GM12878 (cell line): ENCODE measurements around the gene PCSK2. TPM values are rescaled to one million over a fixed set of nuclear protein-coding genes. Genes with fewer than 3 reads are reported as not detected.

Experiments used
- ATAC-seq: fragments of 200-7000 bp; cut with Tn5 transposase; 3 replicates; pipeline ENCODE4 v1.9.1; 2020; ENCODE audit warnings: mild to moderate bottlenecking, moderate library complexity
- BruUV-seq: library from RNA; stranded (reverse); fragments of 400-500 nt; replicated peaks from 2 replicates; lab custom pipeline; 2021; lab: Mats Ljungman, UMichigan
- CTCF ChIA-PET: fragments of 300-600 bp; sonication (Branson Sonifier 250); formaldehyde crosslinking; extraction: SDS; loops from one replicate; lab custom pipeline; 2021; ENCODE audit warnings: inconsistent platforms; lab: Yijun Ruan, JAX
- POLR2A ChIA-PET: fragments of 350-600 bp; formaldehyde crosslinking; extraction: SDS; loops from one replicate; lab custom pipeline; 2021; ENCODE audit warnings: inconsistent platforms; lab: Charles Lee
- RAD21 ChIA-PET: fragments of 300-600 bp; sonication (Branson Sonifier 250); formaldehyde crosslinking; loops from one replicate; lab custom pipeline; 2023; ENCODE audit warnings: antibody characterized with exemption; ENCODE audit not compliant: unreplicated experiment; lab: Charles Lee
- SMC1A ChIA-PET: fragments of 300-600 bp; sonication (Branson Sonifier 250); formaldehyde crosslinking; loops from one replicate; lab custom pipeline; 2023; ENCODE audit not compliant: unreplicated experiment, uncharacterized antibody; lab: Charles Lee
- DNase-seq: peaks from one replicate; pipeline ENCODE4 v3.0.0-alpha.2; 2011; ENCODE audit warnings: low read depth, low spot score
- FAIRE-seq: peaks from 3 replicates; lab custom pipeline; 2011; peaks lifted over from hg19 to GRCh38; lab: Jason Lieb, UNC
- H2AFZ ChIP-seq: 2 replicates; pipeline ENCODE4 v1.6.0; 2011; ENCODE audit warnings: low read depth, low read length, control low read depth; ENCODE audit not compliant: control insufficient read depth
- H3K27ac ChIP-seq: 2 replicates; pipeline ENCODE4 v1.5.1; 2011; ENCODE audit warnings: control low read depth; ENCODE audit not compliant: control insufficient read depth, insufficient read depth
- H3K27me3 ChIP-seq, 2 experiments: replicated peaks in 1 of 2; 2 replicates each; pipeline versions ENCODE4 v1.6.0 to v1.6.1; 2011; ENCODE audit warnings: low read length in 1 of 2; ENCODE audit not compliant: control insufficient read depth in 2 of 2, insufficient read depth in 2 of 2
- H3K36me3 ChIP-seq, 2 experiments: 2 replicates each; pipeline ENCODE4 v1.5.1; 2011; ENCODE audit warnings: low read length in 1 of 2; ENCODE audit not compliant: control insufficient read depth in 2 of 2, insufficient read depth in 2 of 2
- H3K4me1 ChIP-seq: 2 replicates; pipeline ENCODE4 v1.6.1; 2011; ENCODE audit warnings: mild to moderate bottlenecking, low read length, moderate library complexity, mixed read lengths; ENCODE audit not compliant: control insufficient read depth, insufficient read depth
- H3K4me2 ChIP-seq: 2 replicates; pipeline ENCODE4 v1.6.0; 2011; ENCODE audit warnings: control low read depth; ENCODE audit not compliant: control insufficient read depth, insufficient read depth
- H3K4me3 ChIP-seq: fragments of 200-600 bp; sonication (generic); 2 replicates; pipeline ENCODE4 v1.5.1; 2016
- H3K79me2 ChIP-seq: 2 replicates; pipeline ENCODE4 v1.6.0; 2011; ENCODE audit warnings: low read length; ENCODE audit not compliant: control insufficient read depth, insufficient read depth
- H3K9ac ChIP-seq: 2 replicates; pipeline ENCODE4 v1.8.0; 2011; ENCODE audit warnings: low read length, control low read depth, mixed read lengths; ENCODE audit not compliant: control insufficient read depth, insufficient read depth
- H3K9me3 ChIP-seq: replicated peaks from 3 replicates; pipeline ENCODE4 v1.5.1; 2011; ENCODE audit warnings: mild to moderate bottlenecking, low read length; ENCODE audit not compliant: control insufficient read depth, insufficient read depth
- H4K20me1 ChIP-seq: 2 replicates; pipeline ENCODE4 v1.6.0; 2011; ENCODE audit not compliant: control insufficient read depth, insufficient read depth
- BCLAF1 ChIP-seq: fragments of 450-650 bp; IDR thresholded peaks from 2 replicates; pipeline ENCODE4 v1.6.1; 2017; ENCODE audit warnings: antibody characterized with exemption, mild to moderate bottlenecking, moderate library complexity
- BMI1 ChIP-seq: fragments of 450-650 bp; IDR thresholded peaks from 2 replicates; pipeline ENCODE4 v1.6.1; 2016; ENCODE audit warnings: mild to moderate bottlenecking, moderate library complexity, borderline replicate concordance
- CTCF ChIP-seq, 3 experiments: IDR thresholded peaks in 2 of 3; conservative IDR thresholded peaks in 1 of 3; 2 replicates each; pipeline ENCODE4 v1.5.1; 2011; ENCODE audit warnings: low read depth in 3 of 3, low read length in 3 of 3, mild to moderate bottlenecking in 3 of 3, control low read depth in 2 of 3, moderate library complexity in 2 of 3, inconsistent platforms in 1 of 3, mixed read lengths in 1 of 3; ENCODE audit not compliant: control insufficient read depth in 2 of 3, insufficient read depth in 1 of 3; ENCODE audit errors: extremely low read depth in 1 of 3
- FOXM1 ChIP-seq: IDR thresholded peaks from 2 replicates; pipeline ENCODE4 v1.6.1; 2012; ENCODE audit warnings: low read depth, mild to moderate bottlenecking, inconsistent platforms, low read length, moderate library complexity
- IRF4 ChIP-seq: IDR thresholded peaks from 2 replicates; pipeline ENCODE4 v1.6.1; 2011; ENCODE audit warnings: low read depth, low read length
- MEF2A ChIP-seq: IDR thresholded peaks from 2 replicates; pipeline ENCODE4 v1.6.1; 2011; ENCODE audit warnings: low read depth, mild to moderate bottlenecking, low read length, moderate library complexity; ENCODE audit not compliant: insufficient read depth
- NR2C2 ChIP-seq: IDR thresholded peaks from 2 replicates; pipeline ENCODE4 v1.6.1; 2011; ENCODE audit warnings: borderline replicate concordance, low read depth; ENCODE audit not compliant: control insufficient read depth, insufficient read length
- RCOR1 ChIP-seq: conservative IDR thresholded peaks from 2 replicates; pipeline ENCODE4 v1.6.1; 2012; ENCODE audit warnings: low read depth, low read length, improper control_type of control experiment
- WGBS: methylation state at CpG from one replicate; pipeline ENCODE4 v1.1.6; 2016; ENCODE audit warnings: low lambda C conversion rate; ENCODE audit not compliant: insufficient replicate concordance, insufficient coverage; ENCODE audit errors: missing lambda C conversion rate; 5-methylcytosine and 5-hydroxymethylcytosine counted together
- in situ Hi-C: fragments of 300-500 bp; cut with MboI; formaldehyde crosslinking; loops from 9 replicates; pipeline ENCODE4 v1.14.3; 2018; ENCODE audit warnings: mixed read lengths
- intact Hi-C: fragments of 100-400 bp; cut with micrococcal nuclease; formaldehyde crosslinking; loops from one replicate; pipeline ENCODE4 v1.14.2; 2022; ENCODE audit not compliant: unreplicated experiment
- polyA plus RNA-seq, 11 experiments: library from polyadenylated mRNA; depleted of rRNA in 4 of 11; unstranded in 6 of 11; stranded (reverse) in 5 of 11; fragments of >200 nt; fragmentation: Nextera tagmentation in 4 of 11; fragmentation: Illumina TruSeq in 1 of 11; extraction: Ambion mirVana in 4 of 11; extraction: Trizol in 1 of 11; gene quantifications; 1 replicate in 1 of 11; 2 replicates in 10 of 11; pipeline versions ENCODE4 v1.2.1 to v1.2.3, GENCODE V29; 2011 to 2016; ENCODE audit warnings: inconsistent platforms in 2 of 11, missing spikeins in 2 of 11, low read depth in 1 of 11
- total RNA-seq, 4 experiments: library from RNA; depleted of rRNA in 3 of 4; stranded (reverse); fragments of >200 nt in 3 of 4; fragmentation: Illumina TruSeq in 1 of 4; extraction: Trizol in 1 of 4; gene quantifications; 2 replicates each; pipeline versions ENCODE4 v1.2.1 to v1.2.3, GENCODE V29; 2013 to 2021
- TF ChIP-seq, protein P1 (sequence below): fragments of 450-650 bp; IDR thresholded peaks from 2 replicates; pipeline ENCODE4 v1.6.1; 2016; ENCODE audit warnings: mild to moderate bottlenecking
- TF ChIP-seq, protein P2 (sequence below): fragments of 450-650 bp; IDR thresholded peaks from 2 replicates; pipeline ENCODE4 v1.6.1; 2017; ENCODE audit warnings: borderline replicate concordance
- TF ChIP-seq, protein P3 (sequence below): fragments of 450-650 bp; formaldehyde crosslinking; IDR thresholded peaks from 2 replicates; pipeline ENCODE4 v1.4.0; 2020; ENCODE audit warnings: mild to moderate bottlenecking, moderate library complexity

PCSK2 gene
- total and polyA plus RNA-seq, 10 of the 15 experiments (the other 5 are each of a cell fraction or from before 2014, with no cell fraction given), result not detected

DNA sequence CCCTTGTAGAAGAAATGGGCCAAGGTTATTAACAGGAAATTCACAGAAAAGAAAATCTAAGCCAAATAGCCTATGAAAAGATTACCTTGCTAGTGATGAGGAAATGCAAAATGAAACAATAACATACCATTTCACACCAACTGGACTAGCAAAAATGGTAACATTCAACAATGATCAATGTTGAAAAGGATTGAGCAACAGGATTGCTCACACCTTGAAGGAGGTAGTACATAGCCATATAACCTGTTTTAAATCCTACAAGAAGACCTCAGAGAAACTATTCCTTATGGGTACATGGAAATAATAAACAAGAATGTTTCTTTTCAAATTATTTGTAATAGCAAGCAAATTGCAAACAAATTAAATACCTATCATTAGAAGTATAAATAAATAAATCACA lies 196.9 kb downstream of the PCSK2 start (continued):
- TF ChIP-seq BCLAF1 (no peak), BMI1 (no peak), MEF2A (no peak), RCOR1 (no peak)

DNA sequence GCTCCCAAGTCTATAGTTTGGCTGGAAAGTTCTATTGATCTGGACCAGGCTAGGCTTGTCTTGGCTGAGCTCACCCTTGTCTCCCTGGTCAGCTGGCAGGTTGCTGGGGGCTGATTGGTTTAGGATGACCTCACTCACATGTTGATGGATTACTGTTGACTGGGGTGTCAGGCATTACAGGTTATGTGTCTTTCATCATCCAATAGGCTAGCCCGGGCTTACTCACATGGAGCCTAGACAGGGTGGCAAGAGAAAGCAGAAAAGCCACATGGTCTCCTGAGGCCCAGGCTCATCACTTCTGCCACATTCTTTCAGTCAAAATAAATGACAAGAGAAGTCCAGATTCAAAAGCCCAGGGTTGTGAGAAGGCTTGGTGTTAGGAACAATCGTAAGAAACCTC lies 200.8 kb downstream of the PCSK2 start:
- WGBS, result 15% methylated on average over 2 of the region's 2 CpGs
- no TSS peak for BruUV-seq
- Histone ChIP-seq H2AFZ (no peak overlapping the region), H3K9me3 (no peaks in the 10 kb centered on the region), H3K4me1 (no peaks in the 10 kb centered on the region), H3K4me2 (no peak overlapping the region), H3K36me3 (no peaks in the 10 kb centered on the region; a peak in 1 of 4 replicates), H3K79me2 (no peaks in the 10 kb centered on the region), H3K4me3 (no peak overlapping the region), H4K20me1 (no peaks in the 10 kb centered on the region), H3K27me3 (peaks cover 0 to 3% of the 10 kb centered on the region in 2 experiments; a peak in 1 of 4 replicates), H3K9ac (no peak overlapping the region), H3K27ac (no peak overlapping the region)
- ChIA-PET POLR2A (no interaction called here), CTCF (no interaction called here), RAD21 (no interaction called here), SMC1A (no interaction called here)
- DNase-seq, result no peak
- intact Hi-C loops (no loop called here), in situ Hi-C loops (loop anchor here (5.0 kb wide), 1 partner anchor 625 kb away; no protein-coding TSS in a partner anchor)
- no peak for ATAC-seq
- no peak for FAIRE-seq
- TF ChIP-seq IRF4, result no peak
- TF ChIP-seq NR2C2, result no peak
- TF ChIP-seq, protein P1, sequence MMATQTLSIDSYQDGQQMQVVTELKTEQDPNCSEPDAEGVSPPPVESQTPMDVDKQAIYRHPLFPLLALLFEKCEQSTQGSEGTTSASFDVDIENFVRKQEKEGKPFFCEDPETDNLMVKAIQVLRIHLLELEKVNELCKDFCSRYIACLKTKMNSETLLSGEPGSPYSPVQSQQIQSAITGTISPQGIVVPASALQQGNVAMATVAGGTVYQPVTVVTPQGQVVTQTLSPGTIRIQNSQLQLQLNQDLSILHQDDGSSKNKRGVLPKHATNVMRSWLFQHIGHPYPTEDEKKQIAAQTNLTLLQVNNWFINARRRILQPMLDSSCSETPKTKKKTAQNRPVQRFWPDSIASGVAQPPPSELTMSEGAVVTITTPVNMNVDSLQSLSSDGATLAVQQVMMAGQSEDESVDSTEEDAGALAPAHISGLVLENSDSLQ, result peak; percentile 38; the same call in 1 of the 2 replicates
- no peak for TF ChIP-seq CTCF (IDR thresholded peaks at IDR 0.05 in 2 of 3, conservative IDR thresholded peaks at IDR 0.05 in 1 of 3; ENCODE audit: control insufficient read depth in 2 of 3, extremely low read depth in 1 of 3, insufficient read depth in 1 of 3, low read depth in 3 of 3, low read length in 3 of 3)
- no peak for TF ChIP-seq FOXM1
- TF ChIP-seq, protein P2, sequence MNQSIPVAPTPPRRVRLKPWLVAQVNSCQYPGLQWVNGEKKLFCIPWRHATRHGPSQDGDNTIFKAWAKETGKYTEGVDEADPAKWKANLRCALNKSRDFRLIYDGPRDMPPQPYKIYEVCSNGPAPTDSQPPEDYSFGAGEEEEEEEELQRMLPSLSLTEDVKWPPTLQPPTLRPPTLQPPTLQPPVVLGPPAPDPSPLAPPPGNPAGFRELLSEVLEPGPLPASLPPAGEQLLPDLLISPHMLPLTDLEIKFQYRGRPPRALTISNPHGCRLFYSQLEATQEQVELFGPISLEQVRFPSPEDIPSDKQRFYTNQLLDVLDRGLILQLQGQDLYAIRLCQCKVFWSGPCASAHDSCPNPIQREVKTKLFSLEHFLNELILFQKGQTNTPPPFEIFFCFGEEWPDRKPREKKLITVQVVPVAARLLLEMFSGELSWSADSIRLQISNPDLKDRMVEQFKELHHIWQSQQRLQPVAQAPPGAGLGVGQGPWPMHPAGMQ, result no peak
- TF ChIP-seq, protein P3, sequence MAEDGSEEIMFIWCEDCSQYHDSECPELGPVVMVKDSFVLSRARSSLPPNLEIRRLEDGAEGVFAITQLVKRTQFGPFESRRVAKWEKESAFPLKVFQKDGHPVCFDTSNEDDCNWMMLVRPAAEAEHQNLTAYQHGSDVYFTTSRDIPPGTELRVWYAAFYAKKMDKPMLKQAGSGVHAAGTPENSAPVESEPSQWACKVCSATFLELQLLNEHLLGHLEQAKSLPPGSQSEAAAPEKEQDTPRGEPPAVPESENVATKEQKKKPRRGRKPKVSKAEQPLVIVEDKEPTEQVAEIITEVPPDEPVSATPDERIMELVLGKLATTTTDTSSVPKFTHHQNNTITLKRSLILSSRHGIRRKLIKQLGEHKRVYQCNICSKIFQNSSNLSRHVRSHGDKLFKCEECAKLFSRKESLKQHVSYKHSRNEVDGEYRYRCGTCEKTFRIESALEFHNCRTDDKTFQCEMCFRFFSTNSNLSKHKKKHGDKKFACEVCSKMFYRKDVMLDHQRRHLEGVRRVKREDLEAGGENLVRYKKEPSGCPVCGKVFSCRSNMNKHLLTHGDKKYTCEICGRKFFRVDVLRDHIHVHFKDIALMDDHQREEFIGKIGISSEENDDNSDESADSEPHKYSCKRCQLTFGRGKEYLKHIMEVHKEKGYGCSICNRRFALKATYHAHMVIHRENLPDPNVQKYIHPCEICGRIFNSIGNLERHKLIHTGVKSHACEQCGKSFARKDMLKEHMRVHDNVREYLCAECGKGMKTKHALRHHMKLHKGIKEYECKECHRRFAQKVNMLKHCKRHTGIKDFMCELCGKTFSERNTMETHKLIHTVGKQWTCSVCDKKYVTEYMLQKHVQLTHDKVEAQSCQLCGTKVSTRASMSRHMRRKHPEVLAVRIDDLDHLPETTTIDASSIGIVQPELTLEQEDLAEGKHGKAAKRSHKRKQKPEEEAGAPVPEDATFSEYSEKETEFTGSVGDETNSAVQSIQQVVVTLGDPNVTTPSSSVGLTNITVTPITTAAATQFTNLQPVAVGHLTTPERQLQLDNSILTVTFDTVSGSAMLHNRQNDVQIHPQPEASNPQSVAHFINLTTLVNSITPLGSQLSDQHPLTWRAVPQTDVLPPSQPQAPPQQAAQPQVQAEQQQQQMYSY (CRISPR knock-in tag), result no peak
